IPS DF 4.7 (cell line): ENCODE results near the gene THSD4.

Experiments used
- DNase-seq: peaks from one replicate; pipeline ENCODE4 v3.0.0-alpha.2; 2013; ENCODE audit warnings: low spot score; ENCODE audit errors: extremely low read depth

THSD4 gene

GRCh38 chr15:71776304-71776703, 661.0 kb downstream of the THSD4 start:
- no peak for DNase-seq

- DNase-seq: no peak
Measured at GRCh38 chr15:71777216-71777943, 662.1 kb downstream of the THSD4 start.

GRCh38 chr15:71779073-71779797, 664.0 kb downstream of the THSD4 start:
- no peak for DNase-seq

- DNase-seq: no peak
Measured at GRCh38 chr15:71780115-71780976, 665.1 kb downstream of the THSD4 start.

- DNase-seq: no peak
Measured at GRCh38 chr15:71781179-71781964, 666.1 kb downstream of the THSD4 start.

- no peak for DNase-seq
Measured at GRCh38 chr15:71781965-71782265, 666.6 kb downstream of the THSD4 start.

- no peak for DNase-seq
Measured at GRCh38 chr15:71782422-71783165, 667.3 kb downstream of the THSD4 start.

GRCh38 chr15:71784719-71785118, 669.4 kb downstream of the THSD4 start:
- no peak for DNase-seq

- DNase-seq: no peak
Measured at GRCh38 chr15:71785996-71786395, 670.7 kb downstream of the THSD4 start.

- DNase-seq: no peak
Measured at GRCh38 chr15:71786673-71787072, 671.4 kb downstream of the THSD4 start.

- DNase-seq: no peak
Measured at GRCh38 chr15:71788646-71789579, 673.6 kb downstream of the THSD4 start.

- DNase-seq: no peak
Measured at GRCh38 chr15:71789616-71790015, 674.3 kb downstream of the THSD4 start.

- no peak for DNase-seq
Measured at GRCh38 chr15:71790081-71790480, 674.8 kb downstream of the THSD4 start.

- DNase-seq: no peak
Measured at GRCh38 chr15:71791975-71792374, 676.7 kb downstream of the THSD4 start.

GRCh38 chr15:71792521-71792920, 677.2 kb downstream of the THSD4 start:
- DNase-seq: no peak

- no peak for DNase-seq
Measured at GRCh38 chr15:71798641-71799040, 683.4 kb downstream of the THSD4 start.

GRCh38 chr15:71800190-71800589, 684.9 kb downstream of the THSD4 start:
- no peak for DNase-seq

- DNase-seq: no peak
Measured at GRCh38 chr15:71800835-71801745, 685.8 kb downstream of the THSD4 start.
